ENCODE data around the gene PRG3.
"Not testable (repeated sequence)": the region's sequence is repeated elsewhere in the genome, so short reads cannot be mapped to it uniquely, and the experiment has no call there.

The PRG3 gene

DNA sequence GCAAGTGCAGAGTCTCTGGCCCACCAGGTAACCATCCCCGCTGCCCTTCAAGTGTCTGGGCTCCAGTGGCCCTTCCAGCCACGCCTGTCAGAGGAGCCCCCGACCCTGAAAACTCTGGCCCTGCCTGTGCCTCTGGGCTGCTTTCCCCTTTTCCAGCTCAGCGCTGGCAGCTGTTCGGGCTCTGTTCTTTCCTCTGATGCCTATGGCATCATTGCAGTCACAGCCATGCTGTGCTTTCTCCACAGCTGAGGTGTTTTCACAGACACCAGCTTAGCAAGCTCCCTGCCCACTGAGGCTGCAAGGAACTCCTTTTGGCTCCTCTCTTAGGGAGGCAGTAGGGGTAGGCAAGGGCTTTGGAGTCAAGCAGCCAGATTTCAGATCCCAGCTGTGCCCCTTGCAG lies 21.6 kb downstream of the PRG3 start:
- no peak for DNase-seq

DNA sequence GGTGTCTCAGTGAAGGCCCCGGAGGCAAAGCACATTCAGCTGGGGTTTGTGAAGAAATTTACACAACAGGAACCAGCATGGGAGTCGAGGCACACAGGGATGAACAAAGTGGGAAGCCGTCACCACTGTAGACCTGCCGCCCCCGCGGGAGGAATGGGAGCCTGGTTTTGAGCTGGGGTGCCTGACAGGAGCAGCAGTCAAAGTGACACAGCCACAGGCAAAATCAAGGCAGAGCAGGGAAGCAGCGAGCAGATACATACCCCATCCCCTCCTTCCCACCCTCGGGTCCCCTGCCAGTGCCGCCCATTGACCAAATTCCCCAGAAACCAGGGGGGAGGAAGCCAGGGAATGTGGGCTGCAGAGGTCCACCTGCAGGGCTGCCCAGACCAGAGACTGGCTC lies 22.0 kb downstream of the PRG3 start:
- DNase-seq: no peak

DNA sequence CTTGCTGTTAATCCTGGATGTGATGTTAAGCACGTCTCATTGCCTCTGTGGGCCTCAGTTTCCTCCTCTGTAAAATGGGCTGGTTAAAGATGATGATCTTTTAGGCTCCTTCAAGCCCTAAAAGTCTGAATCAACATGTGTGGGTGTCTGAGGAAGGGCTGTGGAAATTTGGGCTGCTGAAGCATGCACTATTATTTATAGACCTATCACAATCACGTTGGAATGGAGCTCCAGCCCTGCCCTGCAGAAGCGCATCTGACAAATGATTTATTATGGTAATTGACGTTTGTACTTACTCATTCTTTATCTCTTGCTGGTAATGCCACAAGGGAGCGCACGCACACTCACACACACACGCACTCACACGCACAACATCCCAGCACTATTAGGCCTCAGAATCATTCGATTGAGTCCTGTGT lies 22.4 kb downstream of the PRG3 start:
- peak; percentile 60 to 79 (median 60) for DNase-seq

DNA sequence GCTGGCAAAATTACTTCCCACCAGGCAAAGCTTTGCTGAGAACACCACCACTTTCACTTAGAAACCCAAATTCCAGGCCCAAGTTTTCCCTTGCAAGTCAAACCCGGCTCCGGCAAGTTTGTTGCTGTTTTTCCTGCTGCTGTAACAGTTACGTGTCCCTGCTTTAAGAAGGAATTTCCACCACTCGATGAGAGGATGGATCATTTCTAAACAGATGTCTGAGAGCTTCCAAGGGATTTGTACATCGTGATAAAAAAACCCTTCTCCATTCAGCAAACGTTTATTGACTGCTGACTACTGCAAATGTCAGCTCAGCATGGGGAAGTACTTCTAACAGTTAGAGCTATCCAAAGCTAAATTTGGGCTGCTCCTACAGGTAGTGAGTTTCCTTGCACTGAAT lies 23.1 kb downstream of the PRG3 start:
- DNase-seq: peak; percentile 31 to 62 (median 46)

DNA sequence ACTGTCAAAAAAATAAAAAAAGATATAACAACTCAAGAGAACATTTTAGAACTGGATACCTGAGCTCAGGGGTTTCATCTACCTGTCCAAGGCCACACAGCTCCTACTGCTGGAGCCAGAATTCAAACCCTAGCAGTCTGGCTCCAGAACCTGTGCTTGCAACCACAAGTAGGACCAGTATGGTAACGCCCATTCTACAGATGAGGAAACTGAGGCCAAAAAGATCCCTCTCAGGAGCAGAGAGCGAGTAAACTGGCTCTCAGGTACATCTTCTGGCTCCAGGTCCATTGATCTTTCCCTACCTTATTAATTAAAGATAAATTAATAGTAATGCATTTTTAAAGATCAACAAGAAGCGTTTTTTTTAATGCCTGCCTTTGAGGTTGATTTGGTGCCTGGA lies 23.6 kb downstream of the PRG3 start:
- no peak for DNase-seq

DNA sequence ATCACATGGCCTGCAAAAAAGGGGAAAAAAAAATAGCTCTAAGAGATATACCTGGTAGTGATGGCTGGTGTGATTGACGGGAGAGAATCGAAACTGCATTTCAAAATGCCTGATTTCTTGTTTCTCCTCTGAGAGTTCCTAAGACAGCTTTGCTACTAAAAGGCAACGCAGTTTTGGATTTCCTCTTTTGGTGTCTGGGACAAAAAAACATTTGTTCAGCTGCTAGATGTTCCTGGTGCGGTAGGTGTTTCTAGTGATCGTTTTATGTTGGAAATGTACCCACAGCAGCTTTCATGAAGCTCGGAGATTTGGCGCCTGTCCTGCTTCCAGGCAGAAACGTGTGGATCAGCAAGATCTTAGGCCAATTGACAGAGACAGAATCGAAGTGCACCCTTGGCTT lies 24.7 kb downstream of the PRG3 start:
- peak; percentile 34 to 52 (median 45) for DNase-seq

DNA sequence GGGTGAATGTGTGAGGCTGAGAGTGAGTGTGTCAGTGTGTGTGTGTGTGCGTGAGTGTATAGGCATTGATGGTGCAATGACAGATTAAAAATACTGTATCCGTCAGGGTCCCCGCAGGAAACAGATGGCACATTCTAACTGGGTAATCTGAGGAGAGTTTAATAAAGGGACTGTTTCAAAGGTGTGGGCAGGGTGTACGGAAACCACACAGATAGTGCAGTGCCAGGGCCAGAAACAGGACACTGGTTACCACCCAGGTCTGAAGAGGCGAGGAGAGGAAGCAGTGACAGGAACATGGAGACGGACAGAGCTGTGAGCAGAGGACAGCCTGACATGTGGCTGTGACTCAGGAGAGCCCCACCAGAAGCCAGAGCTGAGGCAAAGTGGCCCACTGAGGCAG lies 26.3 kb downstream of the PRG3 start:
- DNase-seq: peak; percentile 41 to 66 (median 66)

DNA sequence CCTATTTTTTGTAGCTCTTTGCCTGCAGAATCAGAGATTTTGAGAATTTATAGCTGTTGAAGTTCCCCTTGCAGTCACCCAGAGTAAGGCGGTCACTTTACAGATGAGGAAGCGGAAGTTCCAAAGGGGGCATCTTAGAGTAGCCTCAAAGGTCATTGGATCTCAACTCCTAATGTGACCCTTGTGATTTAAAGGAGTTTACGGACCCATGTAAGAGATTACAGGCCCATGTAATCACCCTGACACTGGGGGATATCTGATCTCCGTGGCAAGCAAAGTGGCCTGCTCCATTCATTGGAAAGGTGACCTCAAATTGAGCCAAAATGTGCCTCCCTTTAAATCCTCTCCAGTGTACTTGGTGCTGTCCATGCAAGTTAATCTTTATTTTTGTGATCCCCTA lies 27.1 kb downstream of the PRG3 start:
- peak; percentile 61 to 72 (median 63) for DNase-seq

DNA sequence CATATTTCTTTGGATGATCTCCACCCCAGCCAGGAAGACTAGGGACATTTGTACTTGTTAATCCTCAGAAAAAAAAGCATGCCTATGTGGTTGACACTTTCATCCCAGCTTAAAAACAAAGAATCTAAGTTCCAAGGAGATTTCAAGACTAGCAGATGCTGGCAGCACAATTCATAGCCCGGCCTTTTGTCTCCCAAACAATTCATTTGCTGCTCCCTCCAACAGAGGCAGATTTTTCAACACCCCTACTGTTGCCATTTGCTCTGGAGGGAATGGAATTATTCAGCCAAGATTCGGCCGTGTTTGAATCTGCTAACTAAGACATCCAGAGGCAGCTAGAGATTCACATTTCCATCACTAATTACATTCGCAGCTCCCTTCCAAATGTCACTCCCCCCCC lies 27.5 kb downstream of the PRG3 start:
- DNase-seq: no peak

DNA sequence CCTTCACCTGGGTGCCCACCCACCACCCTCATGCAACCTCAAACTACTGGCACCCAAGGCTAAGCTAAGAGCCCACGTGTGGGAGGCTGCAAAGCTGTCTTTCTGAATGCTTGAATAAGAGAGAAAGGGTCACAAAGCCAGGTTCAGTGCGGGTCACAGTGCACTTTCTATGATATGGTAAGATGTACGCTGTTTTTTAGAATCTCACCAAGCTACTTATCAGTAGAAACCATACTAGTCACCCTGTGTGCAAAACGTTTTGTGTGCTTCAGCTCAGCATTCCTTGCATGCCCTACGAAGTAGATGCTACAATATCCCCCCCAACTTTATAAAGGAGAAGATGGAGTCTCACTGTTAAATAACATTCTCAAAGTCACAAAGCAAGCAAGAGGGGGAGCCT lies 27.9 kb downstream of the PRG3 start:
- DNase-seq: no peak

DNA sequence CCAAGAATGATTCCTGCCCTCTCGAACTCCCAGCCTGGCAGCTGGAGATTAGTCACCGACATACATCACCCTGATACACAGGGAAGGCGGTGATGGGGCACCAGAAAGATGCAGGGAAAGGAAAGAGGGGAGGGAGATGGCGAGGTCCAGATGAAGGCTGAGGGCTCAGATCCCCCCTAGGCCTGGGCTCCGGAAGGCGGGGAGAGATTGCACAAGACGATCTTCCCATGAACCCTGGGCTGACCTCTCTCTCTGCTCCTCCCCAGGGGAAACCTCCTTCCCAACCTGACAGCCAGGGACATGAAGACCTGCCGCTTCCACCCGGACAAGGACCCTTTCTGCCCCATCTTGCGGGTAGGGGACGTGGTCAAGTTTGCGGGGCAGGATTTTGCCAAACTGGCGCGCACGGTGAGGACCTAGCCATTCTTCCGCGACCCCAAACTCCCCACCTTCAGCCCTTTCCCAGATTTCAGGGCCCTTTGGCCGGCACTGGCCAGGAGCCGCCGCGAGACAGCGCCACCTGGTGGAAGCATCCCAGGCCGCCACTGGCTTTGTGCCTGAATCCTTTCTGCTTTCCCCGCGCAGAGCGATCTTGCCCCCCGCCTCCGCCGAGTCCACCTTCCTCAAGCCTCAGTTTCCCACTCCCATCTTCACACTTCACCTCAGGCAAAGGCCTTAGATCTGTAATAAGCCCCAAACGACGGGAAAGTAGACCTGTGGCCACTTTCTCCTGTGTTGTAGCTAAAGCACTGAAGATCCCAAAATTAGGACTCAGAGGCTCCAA lies 31.3 kb downstream of the PRG3 start:
- DNase-seq: peak; percentile 56 to 78 (median 68)

DNA sequence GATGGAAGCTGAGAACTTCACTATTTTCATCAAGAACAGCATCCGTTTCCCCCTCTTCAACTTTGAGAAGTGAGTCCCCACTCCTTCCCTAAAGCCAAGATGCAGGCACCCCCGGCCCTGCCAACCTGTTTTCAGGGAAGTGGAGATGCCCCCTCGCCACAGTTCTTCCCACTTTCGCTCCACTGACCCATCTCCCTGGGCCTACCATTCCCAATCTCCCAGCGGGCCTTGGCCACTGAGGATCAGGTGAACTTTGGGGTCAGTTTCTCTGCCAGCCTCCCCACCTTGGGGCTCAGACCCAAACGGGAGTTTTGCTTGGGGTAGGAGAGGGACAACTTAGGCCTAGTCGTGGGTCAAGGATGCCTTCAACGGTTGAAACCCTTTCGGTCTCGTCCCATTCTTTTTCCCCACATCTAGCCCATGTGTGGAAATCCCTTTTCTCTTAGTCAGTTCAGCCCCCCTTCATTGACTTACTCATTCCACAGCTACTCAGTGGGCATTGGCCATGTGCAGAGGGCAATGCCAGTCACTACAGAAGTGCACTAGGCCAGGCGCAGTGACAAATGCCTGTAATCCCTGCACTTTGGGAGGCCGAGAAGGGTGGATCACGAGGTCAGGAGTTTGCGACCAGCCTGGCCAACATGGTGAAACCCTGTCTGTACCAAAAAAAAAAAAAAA lies 32.2 kb downstream of the PRG3 start:
- DNase-seq: peak; percentile 24 to 54 (median 37)

DNA sequence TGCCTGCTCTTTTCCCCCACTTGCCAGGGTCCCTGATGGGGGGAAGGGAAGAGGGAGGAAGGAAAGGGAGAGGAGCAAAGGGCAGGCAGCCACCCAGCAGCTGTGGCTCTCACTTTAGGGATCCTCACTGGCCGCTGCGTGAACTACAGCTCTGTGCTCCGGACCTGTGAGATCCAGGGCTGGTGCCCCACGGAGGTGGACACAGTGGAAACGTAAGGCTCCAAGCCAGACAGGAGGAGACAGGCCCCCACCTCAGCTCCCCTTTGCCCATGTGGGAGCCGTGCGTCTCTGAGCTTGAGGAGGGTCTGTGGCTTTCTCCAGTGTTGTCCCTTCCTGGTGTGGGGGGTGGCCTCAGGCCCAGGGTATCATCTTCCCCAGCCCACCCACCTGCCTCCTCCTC lies 32.9 kb downstream of the PRG3 start:
- DNase-seq: no peak

DNA sequence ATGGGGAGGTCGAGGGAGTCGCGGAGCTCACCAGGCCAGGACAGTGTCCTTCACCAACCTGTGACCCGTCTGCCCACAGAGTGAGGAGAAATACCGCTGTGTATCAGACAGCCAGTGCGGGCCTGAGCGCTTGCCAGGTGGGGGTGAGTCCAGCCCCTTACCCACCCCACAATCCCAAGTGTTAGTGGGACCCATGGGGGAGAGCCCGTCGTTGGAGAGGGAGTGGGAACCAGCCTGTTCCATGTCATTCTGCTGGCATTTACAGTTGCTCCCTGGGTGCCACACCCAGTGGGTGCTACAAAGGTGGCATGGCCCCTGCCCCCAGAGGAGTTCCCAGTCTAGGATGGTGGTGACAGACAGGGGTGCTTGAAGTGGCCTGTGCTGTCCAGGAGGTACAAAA lies 33.6 kb downstream of the PRG3 start:
- no peak for DNase-seq

DNA sequence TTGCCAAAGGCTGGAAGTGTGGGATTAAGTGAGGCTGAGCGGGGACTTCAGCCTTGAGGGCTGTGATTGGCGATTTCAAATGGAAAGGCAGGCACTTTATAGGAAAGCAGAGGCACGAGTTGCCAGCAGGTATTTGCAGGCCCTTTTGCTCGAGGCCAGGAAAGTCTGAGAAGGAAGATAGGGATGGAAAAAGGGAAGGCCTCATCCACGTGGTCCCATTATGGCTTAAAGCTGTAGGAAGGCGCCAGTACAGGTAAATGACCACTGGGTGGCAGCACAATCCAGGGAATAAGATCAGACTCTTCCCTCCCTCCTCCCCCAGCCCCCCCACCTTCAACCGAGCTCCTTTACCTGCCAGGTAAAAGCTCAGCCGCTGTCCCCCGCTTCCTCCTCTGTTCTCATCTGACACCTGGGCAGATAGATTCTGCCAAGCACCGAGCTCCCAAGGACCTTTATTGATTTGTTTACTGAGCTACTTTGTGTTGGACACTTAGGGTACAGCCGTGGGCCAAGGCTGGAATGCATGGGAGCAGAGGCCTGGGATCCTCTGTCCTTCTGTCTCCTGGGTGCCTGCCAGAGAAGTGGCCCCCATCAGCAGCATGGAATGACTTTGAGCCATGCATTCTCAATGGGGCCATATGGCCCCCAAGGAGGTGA lies 35.3 kb downstream of the PRG3 start:
- DNase-seq: peak; percentile 77 to 86 (median 85)

DNA sequence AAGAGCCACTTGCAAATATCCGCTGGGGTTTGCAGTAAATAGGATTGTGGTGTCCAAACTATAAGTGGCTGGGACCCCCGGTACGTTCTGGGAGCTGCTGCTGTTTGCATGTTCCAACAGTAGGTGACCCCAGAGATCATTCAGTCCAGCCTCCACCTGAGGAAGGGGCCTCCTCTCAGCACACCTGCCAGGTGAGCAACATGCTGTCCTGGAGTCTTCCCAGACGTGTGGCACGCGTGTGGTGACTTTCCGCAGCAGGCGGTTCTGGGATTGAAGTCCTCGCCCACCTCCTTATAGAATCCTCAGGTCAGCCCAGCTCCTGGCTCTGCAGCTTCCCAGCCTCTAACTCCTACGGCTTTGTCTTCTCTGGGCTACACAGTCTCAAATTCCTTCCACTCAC lies 36.1 kb downstream of the PRG3 start:
- DNase-seq: no peak

DNA sequence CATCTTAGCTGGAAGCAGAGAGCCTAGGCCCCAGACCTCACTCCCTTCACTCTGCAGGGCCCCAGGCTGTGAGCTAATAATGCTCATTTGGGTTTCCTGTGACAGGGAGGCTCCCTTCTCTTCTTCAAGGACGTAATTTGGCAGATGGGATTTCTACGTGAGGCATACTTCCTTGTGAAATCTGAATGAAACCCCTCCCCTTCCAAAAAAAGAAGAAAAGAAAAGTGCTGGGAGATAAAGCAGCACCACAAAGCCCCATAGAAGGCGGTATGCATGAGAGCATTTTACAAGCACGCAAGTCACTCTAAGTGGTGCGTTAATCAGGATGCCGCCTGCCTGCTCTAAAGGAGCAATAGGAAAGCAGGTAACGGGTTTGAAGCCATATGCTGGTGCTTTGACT lies 37.1 kb downstream of the PRG3 start:
- no peak for DNase-seq

DNA sequence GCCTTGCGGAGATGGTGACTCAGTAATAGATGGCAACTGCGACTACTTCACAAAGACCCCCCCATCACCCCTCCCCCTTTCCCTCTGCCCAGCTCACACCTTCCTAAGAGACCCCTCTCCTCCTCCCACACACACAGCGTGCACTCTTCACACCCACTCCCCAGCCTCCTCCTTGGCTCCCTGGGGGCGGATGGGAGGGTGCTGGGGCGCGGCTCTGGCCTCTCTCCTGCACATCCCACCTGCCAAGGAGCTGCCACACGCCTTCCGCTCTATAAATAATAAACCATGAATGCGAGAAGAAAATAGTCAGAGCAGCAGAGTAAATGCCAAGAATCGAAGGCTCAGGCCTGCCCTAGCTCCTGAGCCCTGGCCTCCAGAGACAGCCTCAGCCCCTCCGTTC lies 38.2 kb downstream of the PRG3 start:
- DNase-seq: no peak

DNA sequence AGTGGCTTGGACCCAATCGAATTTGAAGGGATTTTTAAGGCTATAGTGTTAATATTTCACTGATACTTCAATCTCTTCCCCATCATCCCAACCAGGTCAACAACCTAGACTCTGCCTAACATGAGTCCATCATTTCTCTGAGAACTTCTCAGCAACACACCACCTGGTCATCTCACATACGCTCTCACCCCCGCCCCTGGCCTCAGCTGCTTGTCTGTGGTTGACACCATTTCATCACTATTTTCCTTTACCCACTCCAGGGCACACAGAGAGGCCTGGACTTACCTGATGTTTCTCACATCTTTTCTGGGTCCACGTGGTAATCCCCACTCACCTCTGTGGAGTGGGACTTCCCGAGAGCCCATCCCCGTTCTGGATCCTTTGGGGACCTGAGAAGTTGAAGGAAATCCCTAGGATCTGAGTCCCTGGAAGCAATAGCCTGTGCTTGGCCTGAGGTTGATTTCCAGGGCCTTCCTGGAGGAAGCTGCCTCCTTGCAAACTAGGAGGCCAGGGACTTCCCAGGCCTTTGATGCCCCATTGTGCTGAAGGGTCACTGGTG lies 39.6 kb downstream of the PRG3 start:
- DNase-seq: no peak

DNA sequence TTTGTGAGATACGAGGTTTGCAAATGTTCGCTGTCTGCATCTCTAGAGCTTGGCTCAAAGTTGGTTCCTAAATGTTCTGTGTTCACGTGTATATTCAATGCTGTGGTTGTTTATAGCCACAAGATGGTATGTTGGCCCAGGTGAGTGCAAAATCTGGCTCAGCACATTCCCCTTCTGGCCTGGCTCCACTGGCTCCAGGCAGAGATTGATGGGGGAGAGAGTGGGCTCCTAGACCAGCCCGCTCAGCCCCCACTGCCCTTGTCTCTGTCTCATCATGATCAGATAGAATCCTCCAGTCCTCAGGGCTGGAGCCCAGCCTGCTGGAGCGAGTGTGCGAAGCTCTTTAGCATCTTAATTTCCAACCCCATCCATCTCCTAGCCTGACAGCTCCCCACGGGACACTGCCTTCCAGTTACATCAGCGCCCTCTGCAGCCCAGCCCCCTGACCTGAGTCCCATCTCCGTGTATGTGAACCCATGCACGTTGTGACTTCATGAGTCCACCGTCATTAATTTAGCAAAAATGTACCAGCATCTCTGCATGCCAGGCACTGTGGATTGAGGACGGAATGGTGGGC lies 40.8 kb downstream of the PRG3 start:
- no peak for DNase-seq

DNA sequence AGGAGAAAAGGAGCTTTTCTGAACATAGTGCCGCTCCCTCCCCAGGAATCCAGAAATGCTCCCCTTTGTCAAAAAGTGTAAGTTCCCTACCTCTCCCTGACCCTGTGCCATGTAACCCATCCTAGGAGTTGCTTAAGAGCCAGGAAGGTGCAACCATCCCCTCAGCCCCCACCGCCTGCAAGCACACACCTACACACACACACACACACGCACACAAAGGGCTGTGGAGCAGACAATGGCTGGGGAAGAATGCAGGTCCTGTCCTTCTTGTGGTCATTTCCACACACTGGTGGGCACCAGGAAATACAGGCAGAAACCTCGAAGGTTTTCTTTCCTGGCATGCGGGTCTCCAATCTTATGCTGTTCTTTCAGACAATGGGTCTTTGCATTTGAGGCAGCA lies 41.6 kb downstream of the PRG3 start:
- DNase-seq: no peak

DNA sequence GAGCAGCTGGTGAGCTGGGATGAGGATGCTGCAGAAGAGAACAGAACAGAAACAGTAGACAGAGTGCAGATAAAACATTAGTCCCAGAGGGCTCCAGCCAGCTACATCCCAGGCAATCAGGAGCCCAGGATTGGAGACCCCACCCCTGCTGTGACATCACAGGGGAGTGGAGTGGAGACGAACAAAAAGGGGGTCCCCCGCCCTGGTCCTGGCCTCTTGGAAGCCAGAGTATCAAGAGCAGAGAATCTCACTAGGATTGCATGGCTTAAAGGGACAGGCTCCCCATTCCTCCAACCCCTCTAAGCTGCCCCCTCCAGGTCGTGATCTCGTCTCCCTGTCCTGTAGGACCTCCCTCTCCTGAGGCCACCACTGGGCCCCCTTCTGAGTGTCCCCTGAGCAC lies 42.8 kb downstream of the PRG3 start, which contains the start of gene P2RX3:
Gene P2RX3, plus strand, starts transcription at position 211 of the 400 bp plus-strand sequence. CDS start 199 bp downstream, outside the sequence.
- no peak for DNase-seq

DNA sequence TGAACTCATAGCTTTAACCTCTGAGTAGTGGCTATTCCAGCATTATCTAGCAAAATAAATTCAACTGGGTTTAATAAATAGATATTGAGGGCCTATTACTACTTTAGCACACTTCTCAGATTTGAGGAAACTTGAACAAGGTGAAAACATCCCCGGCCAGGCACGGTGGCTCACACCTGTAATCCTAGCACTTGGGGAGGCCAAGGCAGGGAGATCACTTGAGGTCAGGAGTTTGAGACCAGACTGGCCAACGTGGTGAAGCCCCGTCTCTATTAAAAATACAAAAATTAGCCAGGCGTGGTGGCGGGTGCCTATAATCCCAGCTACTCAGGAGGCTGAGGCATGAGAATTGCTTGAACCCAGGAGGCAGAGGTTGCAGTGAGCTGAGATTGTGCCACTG lies 44.1 kb downstream of the PRG3 start:
- not testable (repeated sequence) for DNase-seq

Data from suppressor macrophage treated with lipopolysaccharide for 1 hour (primary cell).